ENCODE results near the gene PCSK5. TPM values are rescaled to one million over a fixed set of nuclear protein-coding genes. Genes with fewer than 3 reads are reported as not detected.

The PCSK5 gene
- total and polyA plus RNA-seq, 4 donors, result 0.58 to 3.6 (median 0.82) TPM

GRCh38 chr9:76215066-76215465 is 324.6 kb downstream of the PCSK5 start:
- Histone ChIP-seq H3K9ac (ENCODE audit: low read depth in 1 of 2, low read length in 2 of 2) (no peak overlapping the region), H3K27me3 (ENCODE audit: control insufficient read depth in 4 of 4, insufficient read depth in 4 of 4, low read length in 3 of 4) (no peaks in the 10 kb centered on the region), H3K4me1 (ENCODE audit: control insufficient read depth in 4 of 4, insufficient read depth in 4 of 4, low read length in 3 of 4) (no peaks in the 10 kb centered on the region), H3K9me3 (ENCODE audit: control insufficient read depth in 4 of 4, low read length in 3 of 4) (no peaks in the 10 kb centered on the region), H3K27ac (ENCODE audit: low read depth in 1 of 2, low read length in 2 of 2) (no peak overlapping the region), H3K36me3 (ENCODE audit: control insufficient read depth in 4 of 4, insufficient read depth in 3 of 4, low read depth in 1 of 4, low read length in 3 of 4) (no peaks in the 10 kb centered on the region), H3K4me3 (ENCODE audit: low read depth in 1 of 3, low read length in 3 of 3) (no peak overlapping the region)
- no peak for DNase-seq (ENCODE audit: low spot score)
- no peak for TF ChIP-seq ATF3 (IDR thresholded peaks at IDR 0.05)
- no peak for TF ChIP-seq HNF4G (IDR thresholded peaks at IDR 0.05)
- TF ChIP-seq JUND (IDR thresholded peaks at IDR 0.05), result no peak
- TF ChIP-seq RAD21 (IDR thresholded peaks at IDR 0.05), result no peak
- TF ChIP-seq, protein P1, sequence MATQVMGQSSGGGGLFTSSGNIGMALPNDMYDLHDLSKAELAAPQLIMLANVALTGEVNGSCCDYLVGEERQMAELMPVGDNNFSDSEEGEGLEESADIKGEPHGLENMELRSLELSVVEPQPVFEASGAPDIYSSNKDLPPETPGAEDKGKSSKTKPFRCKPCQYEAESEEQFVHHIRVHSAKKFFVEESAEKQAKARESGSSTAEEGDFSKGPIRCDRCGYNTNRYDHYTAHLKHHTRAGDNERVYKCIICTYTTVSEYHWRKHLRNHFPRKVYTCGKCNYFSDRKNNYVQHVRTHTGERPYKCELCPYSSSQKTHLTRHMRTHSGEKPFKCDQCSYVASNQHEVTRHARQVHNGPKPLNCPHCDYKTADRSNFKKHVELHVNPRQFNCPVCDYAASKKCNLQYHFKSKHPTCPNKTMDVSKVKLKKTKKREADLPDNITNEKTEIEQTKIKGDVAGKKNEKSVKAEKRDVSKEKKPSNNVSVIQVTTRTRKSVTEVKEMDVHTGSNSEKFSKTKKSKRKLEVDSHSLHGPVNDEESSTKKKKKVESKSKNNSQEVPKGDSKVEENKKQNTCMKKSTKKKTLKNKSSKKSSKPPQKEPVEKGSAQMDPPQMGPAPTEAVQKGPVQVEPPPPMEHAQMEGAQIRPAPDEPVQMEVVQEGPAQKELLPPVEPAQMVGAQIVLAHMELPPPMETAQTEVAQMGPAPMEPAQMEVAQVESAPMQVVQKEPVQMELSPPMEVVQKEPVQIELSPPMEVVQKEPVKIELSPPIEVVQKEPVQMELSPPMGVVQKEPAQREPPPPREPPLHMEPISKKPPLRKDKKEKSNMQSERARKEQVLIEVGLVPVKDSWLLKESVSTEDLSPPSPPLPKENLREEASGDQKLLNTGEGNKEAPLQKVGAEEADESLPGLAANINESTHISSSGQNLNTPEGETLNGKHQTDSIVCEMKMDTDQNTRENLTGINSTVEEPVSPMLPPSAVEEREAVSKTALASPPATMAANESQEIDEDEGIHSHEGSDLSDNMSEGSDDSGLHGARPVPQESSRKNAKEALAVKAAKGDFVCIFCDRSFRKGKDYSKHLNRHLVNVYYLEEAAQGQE (IDR thresholded peaks at IDR 0.05), result no peak
- no peak for TF ChIP-seq SP1 (IDR thresholded peaks at IDR 0.05)
- TF ChIP-seq, protein P2, sequence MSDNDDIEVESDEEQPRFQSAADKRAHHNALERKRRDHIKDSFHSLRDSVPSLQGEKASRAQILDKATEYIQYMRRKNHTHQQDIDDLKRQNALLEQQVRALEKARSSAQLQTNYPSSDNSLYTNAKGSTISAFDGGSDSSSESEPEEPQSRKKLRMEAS (IDR thresholded peaks at IDR 0.05), result no peak
- no peak for TF ChIP-seq FOXA1 (IDR thresholded peaks at IDR 0.05)
- no peak for TF ChIP-seq TAF1 (conservative IDR thresholded peaks at IDR 0.05)
- TF ChIP-seq NR2F2 (IDR thresholded peaks at IDR 0.05), result no peak
- TF ChIP-seq GABPA (IDR thresholded peaks at IDR 0.05 in 1 of 2, conservative IDR thresholded peaks at IDR 0.05 in 1 of 2), result no peak
- no peak for TF ChIP-seq EGR1 (IDR thresholded peaks at IDR 0.05; ENCODE audit: low read depth in 2 of 2)
- 60% methylated on average over 1 of the region's 1 CpG for WGBS

GRCh38 chr9:76216161-76216649 is 325.7 kb downstream of the PCSK5 start:
- H3K36me3 ChIP-seq (ENCODE audit: control insufficient read depth in 4 of 4, insufficient read depth in 3 of 4, low read depth in 1 of 4, low read length in 3 of 4), result no peaks in the 10 kb centered on the region
- H3K9me3 ChIP-seq (ENCODE audit: control insufficient read depth in 4 of 4, low read length in 3 of 4), result no peaks in the 10 kb centered on the region
- no peaks in the 10 kb centered on the region for H3K27me3 ChIP-seq (ENCODE audit: control insufficient read depth in 4 of 4, insufficient read depth in 4 of 4, low read length in 3 of 4)
- DNase-seq (ENCODE audit: low spot score), result no peak
- H3K4me1 ChIP-seq (ENCODE audit: control insufficient read depth in 4 of 4, insufficient read depth in 4 of 4, low read length in 3 of 4), result no peaks in the 10 kb centered on the region
- TF ChIP-seq CTCF (IDR thresholded peaks at IDR 0.05; ENCODE audit: low read depth, low read length, missing input control) (no peak), FOXA1 (IDR thresholded peaks at IDR 0.05) (no peak), YY1 (IDR thresholded peaks at IDR 0.05) (no peak), HNF4A (conservative IDR thresholded peaks at IDR 0.05) (no peak), GABPA (IDR thresholded peaks at IDR 0.05 in 1 of 2, conservative IDR thresholded peaks at IDR 0.05 in 1 of 2) (no peak)
- TF ChIP-seq, protein P1 (IDR thresholded peaks at IDR 0.05), result no peak
- H3K27ac ChIP-seq (ENCODE audit: low read depth in 1 of 2, low read length in 2 of 2), result no peak overlapping the region
- no peak overlapping the region for H3K9ac ChIP-seq (ENCODE audit: low read depth in 1 of 2, low read length in 2 of 2)
- 97% methylated on average over 2 of the region's 2 CpGs for WGBS
- H3K4me3 ChIP-seq (ENCODE audit: low read depth in 1 of 3, low read length in 3 of 3), result no peak overlapping the region
